Endothelial cell of umbilical vein (primary cell): ENCODE data around the gene CISH.

Experiments
- EZH2 ChIP-seq: IDR thresholded peaks from 2 replicates; pipeline ENCODE4 v1.6.1; 2012; ENCODE audit warnings: borderline replicate concordance, low read depth, mild to moderate bottlenecking, moderate library complexity, low read length, inconsistent platforms; ENCODE audit not compliant: severe bottlenecking
- FOS ChIP-seq: IDR thresholded peaks from 2 replicates; pipeline ENCODE4 v1.6.1; 2011; ENCODE audit warnings: mild to moderate bottlenecking, low read length, moderate library complexity, borderline replicate concordance; ENCODE audit not compliant: insufficient read depth
- GATA2 ChIP-seq: IDR thresholded peaks from 2 replicates; pipeline ENCODE4 v1.7.0; 2011; ENCODE audit warnings: low read depth, mild to moderate bottlenecking, moderate library complexity, mixed read lengths, low read length; ENCODE audit not compliant: insufficient read length, insufficient read depth
- JUN ChIP-seq: IDR thresholded peaks from 2 replicates; pipeline ENCODE4 v1.6.1; 2011; ENCODE audit warnings: borderline replicate concordance, low read depth; ENCODE audit not compliant: insufficient read length, insufficient read depth
- MYC ChIP-seq: IDR thresholded peaks from one replicate; pipeline ENCODE4 v1.6.1; 2011; ENCODE audit warnings: mild to moderate bottlenecking, low read depth, low read length
- POLR2A ChIP-seq: IDR thresholded peaks from 2 replicates; pipeline ENCODE4 v1.6.1; 2012; ENCODE audit warnings: low read depth, mild to moderate bottlenecking, control low read depth, low read length
- POLR2AphosphoS5 ChIP-seq: IDR thresholded peaks from 2 replicates; pipeline ENCODE4 v1.6.1; 2012; ENCODE audit warnings: low read depth, mild to moderate bottlenecking, control low read depth, low read length, moderate library complexity; ENCODE audit not compliant: insufficient read depth
- TF ChIP-seq, protein P1 (sequence below), 2 donors: IDR thresholded peaks; 1 replicate in 1 of 2; 2 replicates in 1 of 2; pipeline ENCODE4 v1.5.1; 2011; ENCODE audit warnings: low read length in 2 of 2, mild to moderate bottlenecking in 2 of 2, moderate library complexity in 2 of 2, control low read depth in 1 of 2, inconsistent platforms in 1 of 2, low read depth in 1 of 2; ENCODE audit not compliant: insufficient read depth in 1 of 2; ENCODE audit errors: extremely low read depth in 1 of 2
- TF ChIP-seq, protein P2 (sequence below): IDR thresholded peaks from 2 replicates; pipeline ENCODE4 v1.6.1; 2011; ENCODE audit not compliant: insufficient read depth, insufficient read length

DNA sequence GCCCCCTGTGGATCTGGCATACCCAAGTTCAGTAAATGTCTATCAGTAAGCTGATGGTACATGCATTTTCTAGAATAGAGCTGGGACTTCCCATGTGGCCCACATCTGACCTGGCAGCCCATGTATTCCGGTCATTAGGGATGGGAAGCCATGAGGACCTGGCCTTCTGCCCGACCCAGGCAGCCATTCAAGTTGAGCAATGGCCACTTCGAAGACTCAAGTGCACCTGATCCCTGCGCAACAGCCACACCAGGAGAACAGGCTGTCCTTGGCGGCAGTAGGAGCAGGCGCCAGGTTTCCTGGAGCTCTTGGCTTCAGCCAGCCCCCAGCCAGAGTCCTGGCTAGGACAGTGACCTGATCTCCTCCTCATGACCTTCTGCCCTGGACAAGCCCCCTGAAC, 27.7 kb downstream of the CISH start:
- TF ChIP-seq POLR2A (no peak), EZH2 (no peak), FOS (no peak), POLR2AphosphoS5 (no peak), JUN (no peak), GATA2 (no peak), MYC (no peak)
- TF ChIP-seq, protein P1, sequence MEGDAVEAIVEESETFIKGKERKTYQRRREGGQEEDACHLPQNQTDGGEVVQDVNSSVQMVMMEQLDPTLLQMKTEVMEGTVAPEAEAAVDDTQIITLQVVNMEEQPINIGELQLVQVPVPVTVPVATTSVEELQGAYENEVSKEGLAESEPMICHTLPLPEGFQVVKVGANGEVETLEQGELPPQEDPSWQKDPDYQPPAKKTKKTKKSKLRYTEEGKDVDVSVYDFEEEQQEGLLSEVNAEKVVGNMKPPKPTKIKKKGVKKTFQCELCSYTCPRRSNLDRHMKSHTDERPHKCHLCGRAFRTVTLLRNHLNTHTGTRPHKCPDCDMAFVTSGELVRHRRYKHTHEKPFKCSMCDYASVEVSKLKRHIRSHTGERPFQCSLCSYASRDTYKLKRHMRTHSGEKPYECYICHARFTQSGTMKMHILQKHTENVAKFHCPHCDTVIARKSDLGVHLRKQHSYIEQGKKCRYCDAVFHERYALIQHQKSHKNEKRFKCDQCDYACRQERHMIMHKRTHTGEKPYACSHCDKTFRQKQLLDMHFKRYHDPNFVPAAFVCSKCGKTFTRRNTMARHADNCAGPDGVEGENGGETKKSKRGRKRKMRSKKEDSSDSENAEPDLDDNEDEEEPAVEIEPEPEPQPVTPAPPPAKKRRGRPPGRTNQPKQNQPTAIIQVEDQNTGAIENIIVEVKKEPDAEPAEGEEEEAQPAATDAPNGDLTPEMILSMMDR (IDR thresholded peaks at IDR 0.05; ENCODE audit: extremely low read depth in 1 of 2, insufficient read depth in 1 of 2, low read depth in 1 of 2, low read length in 2 of 2) = no peak
- TF ChIP-seq, protein P2, sequence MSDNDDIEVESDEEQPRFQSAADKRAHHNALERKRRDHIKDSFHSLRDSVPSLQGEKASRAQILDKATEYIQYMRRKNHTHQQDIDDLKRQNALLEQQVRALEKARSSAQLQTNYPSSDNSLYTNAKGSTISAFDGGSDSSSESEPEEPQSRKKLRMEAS = no peak
